GM20431 (cell line): ENCODE data around the gene NCL.
"Not testable (repeated sequence)": the region's sequence is repeated elsewhere in the genome, so short reads cannot be mapped to it uniquely, and the experiment has no call there.

ENCODE experiments used
- in situ Hi-C: fragments of 300-500 bp; cut with MseI, MboI; formaldehyde crosslinking; loops from one replicate; pipeline ENCODE4 v1.15.0; 2020; ENCODE audit warnings: low sequenced_read_pairs; ENCODE audit not compliant: unreplicated experiment

Gene NCL

DNA sequence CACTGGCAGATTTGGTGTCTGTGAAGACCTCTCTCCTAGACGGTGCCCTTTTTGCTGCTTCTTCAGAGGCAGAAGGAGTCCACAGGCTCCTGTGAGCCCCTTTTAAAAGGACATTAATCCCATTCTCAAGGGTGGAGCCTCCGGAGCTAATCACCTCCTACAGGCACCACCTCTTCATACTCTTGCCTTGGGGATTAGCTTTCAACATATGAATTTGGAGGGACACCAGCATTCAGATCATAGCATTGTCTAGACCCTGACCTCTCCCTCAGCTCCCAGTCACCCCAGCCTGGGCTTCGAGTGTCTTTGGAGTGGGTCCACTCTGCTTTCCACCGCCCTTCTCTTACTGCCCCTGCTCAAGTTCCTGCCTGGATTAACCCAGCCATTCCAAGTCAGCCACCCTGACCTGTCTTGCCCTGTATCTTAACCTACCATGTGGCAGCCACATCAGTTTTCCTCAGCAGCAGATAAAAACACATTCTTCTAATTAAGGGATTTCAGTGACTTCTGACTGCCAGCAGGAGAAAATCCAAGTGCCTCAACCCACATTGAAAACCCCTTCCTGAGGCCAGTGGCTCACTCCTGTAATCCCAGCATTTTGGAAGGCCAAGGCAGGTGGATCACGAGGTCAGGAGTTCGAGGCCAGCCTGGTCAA is 6.1 kb upstream of the NCL start:
- in situ Hi-C loops = no loop called here

DNA sequence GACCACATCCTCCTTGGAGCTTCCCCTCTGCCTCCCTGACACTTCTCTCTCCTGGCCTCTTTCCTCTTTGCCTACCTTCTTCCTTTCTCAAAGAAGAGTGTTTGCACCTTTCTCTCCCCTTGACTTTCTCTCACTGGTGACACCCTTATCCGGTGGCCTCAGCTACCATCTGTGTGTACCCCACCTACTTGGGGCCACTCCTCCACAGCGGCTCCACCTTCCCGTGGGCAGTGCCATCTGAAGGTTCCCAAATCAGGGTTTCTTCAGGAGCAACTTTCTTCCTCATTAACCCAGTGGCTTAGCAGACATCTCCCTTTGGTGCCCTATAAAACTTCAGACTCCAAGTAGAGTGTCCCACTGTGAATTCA is 5.3 kb upstream of the NCL start:
- in situ Hi-C loops = no loop called here

DNA sequence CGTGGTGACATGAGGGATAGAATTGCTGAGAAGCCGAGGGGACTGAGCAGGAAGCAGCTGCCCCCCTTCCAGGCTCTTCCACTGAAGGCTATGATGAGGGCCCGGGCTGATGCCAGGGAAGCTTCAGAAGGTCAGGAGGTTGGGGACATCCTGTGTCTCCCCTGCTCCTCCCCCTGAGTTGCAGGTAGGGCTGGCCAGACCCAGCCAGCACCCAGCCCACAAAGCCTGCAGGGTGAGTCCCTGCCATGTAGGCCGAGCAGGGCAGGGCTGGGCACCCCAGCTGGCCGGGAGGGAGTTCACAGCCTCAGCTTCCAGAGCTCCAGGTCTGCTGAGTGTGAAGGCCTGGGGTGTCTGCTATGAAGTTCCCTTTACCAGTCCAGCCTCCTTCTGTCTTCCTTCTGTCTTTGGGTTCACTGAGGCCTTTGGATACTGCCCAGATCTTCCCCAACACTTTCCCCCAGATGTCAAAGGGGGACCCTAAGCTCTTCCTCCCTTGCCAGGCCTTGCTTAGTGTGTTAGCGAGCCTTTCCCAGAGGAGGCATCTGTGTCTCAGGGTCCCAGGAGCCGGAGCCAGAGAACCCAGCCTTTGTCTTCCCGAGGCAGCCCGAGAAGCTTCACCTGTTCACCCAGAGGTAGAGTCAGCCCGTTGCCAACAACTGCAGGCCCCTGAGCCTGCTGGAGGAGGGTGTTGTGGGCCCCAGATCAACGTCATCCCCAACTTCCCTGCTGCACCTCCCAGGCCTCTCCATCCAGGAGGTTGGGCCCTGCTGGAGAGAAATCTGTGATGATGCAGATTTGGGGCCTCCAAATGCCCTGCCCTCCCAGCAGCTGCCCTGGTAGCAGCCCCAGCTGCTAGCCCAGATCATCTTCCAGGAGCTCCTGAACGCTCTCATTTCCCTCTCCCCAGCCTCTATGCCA is 3.6 kb upstream of the NCL start:
- in situ Hi-C loops = no loop called here

DNA sequence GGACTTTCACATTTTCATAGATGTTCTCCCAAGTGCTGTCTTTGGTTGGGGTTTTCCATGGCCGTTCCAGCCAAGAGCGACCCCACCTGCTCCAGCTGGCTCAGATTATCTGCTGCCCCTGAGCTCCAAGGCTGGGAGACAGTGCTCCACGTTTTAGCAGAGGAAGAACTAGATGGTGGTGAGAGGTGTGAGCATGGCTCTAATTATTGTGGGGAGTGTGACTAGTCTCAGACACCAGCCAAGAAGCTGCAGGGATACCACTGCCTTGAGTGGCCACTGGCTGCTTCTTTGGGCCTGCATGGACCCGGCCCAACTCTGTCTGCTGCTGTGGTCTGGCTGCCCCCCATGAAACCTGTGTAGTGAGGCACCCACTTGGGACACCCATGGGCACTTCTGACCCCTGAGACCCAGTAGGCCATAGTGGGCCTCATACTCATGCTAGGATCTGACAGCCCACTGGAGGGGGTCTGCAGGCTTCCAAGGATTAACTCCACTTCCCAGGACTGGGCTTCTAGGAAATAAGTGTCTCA is 2.8 kb upstream of the NCL start:
- in situ Hi-C loops = no loop called here

DNA sequence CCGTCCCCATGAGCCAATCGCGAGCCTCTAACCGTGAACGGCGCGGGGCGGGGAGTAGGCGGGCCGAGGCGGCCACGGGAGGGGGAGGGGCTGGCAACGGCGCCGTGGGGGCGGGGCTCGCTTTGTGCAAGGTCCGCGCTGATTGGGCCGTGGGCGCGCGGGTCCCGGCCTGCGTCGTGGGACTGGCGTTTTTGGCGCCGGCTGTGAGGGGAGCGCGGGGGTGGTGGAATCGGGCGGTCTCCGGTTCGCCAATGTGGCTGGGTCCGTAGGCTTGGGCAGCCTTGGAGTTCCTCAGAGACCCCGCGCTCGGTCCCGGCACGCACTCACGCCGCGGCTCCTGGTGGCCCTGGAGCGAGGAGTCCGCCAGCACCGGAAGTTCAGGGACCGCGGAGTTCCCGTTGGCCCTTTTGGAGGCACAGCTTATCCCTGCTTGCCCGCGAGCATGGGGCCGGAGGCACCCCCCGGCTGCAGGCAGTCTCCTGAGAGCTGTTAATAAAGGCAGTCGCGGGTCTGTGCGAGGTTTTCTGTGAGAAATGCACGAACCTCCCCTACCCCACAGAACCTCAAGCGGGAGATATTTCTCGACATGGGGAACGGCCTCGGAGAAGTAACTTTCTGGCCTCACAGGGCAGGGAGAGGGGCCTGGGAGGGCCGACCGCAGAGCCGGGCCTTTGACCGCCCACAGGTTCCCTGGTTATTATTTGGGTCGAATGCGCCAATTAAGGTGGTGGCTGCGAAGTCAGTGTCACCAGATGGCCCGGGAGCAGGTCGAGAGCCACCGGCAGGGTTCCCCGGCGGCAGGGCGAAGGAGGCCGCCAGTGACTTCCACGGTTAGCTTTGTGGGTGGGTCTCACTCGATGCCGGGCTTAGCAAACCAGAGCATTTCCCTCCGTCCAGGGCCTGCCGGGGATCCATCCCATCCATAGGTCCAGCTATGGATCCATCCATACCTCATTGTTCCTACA is 574 bp upstream of the NCL start:
- in situ Hi-C loops = no loop called here

DNA sequence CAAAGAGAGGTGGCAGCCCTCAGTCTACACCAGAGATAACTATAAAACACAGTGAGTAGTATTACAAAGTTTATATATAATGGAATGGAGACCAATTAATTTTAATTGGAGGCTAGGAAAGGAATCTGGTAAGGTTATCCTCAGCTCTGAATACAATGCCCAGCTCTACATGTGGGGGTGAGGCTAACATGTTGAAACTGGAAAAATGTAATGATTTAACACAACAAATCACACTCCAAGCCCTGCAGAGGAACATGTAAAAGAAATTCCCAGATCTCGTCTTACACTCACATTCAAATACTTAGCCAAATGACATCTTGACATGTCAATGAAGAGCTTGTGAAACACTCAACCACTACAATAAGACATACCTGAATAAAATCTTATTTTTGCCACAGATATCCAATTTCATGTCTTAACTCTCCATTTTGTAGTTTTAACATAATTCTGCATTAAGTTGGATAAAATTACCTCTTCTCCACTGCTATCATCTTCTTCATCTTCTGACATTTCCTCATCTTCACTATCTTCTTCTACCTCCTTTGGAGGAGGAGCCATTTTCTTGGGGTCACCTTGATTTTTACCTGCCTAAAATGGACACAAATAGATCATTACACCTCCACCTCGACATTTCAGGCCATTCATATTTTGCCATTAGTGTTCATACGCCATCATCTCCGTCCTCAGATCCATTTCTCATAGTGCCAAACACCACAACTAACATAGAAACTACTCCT is 1.4 kb downstream of the NCL start:
- in situ Hi-C loops = no loop called here

DNA sequence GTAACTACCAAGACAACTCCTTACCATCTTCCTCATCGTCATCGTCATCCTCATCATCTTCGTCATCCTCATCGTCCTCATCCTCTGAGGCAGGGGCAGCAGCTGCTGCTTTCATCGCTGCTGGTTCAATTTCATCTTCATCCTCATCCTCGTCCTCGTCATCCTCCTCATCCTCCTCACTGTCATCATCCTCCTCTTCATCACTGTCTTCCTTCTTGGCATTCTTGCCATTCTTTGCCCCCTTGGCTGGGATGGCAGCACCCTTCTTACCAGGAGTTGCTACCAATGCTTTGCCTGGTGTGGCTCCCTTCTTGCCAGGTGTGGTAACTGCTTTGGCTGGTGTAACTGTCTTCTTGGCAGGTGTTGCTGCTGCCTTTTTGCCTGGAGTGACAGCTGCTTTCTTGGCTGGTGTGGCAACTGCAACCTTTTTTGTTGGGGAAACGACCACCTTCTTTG is 2.7 kb downstream of the NCL start:
- in situ Hi-C loops = no loop called here

DNA sequence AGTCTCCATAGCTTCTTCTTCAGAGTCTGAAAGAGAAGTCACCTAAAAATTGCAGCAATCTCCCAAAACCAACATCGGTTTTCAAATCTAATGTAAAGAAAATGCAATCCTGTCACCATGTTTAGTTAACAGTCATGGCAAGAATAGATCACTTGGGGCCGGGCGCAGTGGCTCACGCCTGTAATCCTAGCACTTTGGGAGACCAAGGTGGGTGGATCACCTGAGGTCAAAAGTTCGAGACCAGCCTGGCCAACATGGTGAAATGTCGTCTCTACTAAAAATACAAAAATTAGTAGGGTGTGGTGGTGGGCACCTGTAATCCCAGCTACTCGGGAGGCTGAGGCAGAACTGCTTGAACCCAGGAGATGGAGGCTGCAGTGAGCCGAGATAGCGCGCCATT is 3.4 kb downstream of the NCL start:
- in situ Hi-C loops = not testable (repeated sequence)

DNA sequence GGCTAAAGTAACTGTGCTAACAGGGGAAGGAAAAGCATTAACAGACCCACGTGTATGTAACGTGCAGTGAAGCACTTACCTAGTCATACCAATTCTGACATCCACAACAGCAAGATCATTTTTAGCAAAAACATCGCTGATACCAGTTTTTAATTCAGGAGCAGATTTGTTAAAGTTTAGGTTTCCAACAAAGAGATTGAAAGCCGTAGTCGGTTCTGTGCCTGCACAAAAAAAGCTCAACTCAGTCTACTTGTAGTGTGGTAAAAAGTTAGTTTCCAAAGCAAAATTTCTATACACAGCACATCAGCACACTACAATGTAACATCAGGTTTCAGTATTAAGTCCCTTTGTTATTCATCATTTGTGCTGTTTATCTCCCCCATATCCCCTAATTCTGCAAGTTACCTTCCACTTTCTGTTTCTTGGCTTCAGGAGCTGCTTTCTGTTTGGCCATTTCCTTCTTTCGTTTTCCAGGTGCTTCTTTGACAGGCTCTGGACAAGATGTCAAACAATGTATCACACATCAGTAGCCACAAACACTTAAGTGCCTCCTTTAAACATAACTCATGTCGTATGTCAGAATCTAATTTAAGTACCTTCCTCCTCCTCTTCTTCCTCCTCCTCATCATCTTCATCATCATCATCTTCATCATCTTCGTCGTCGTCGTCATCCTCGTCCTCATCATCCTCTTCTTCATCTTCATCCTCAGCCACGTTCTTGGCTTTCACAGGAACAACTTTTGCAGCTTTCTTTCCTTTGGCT is 4.0 kb downstream of the NCL start:
- in situ Hi-C loops = no loop called here

DNA sequence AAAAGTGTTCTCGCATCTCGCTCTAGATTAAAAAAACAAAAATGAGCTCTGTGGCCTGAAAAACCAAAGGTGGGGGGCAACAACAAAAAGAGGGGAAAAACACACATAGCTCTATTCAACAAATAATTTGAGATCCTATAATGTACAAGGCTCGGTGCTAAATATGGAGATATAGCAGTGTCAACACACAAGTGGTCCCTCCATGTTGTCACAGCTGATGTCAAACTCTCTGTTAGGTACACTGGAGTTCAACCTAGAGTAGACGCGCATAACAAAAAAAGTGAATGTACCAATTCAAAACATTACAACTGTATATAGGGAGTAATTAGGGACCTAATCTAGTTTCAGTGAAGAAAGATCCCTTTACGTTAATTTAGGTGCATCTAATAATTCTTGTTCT is 5.9 kb downstream of the NCL start:
- in situ Hi-C loops = no loop called here

DNA sequence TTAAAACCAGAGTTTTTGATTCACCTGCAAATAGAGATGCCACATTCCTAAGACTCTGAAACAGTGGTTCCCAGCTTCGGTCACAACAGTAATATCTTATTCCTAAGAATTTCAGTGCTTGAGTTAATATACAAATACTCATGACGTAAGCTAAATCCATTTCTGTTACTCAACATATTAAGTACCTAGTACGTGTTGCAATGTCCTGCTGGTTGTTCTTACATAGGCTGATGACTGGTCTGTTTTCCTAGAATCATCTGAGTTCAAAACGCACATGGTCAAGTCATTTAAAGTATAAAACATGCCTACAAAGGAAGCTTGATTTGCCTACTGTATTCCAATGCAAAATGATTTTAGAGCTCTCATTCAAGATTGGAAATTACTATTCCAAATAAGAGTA is 7.2 kb downstream of the NCL start:
- in situ Hi-C loops = no loop called here

DNA sequence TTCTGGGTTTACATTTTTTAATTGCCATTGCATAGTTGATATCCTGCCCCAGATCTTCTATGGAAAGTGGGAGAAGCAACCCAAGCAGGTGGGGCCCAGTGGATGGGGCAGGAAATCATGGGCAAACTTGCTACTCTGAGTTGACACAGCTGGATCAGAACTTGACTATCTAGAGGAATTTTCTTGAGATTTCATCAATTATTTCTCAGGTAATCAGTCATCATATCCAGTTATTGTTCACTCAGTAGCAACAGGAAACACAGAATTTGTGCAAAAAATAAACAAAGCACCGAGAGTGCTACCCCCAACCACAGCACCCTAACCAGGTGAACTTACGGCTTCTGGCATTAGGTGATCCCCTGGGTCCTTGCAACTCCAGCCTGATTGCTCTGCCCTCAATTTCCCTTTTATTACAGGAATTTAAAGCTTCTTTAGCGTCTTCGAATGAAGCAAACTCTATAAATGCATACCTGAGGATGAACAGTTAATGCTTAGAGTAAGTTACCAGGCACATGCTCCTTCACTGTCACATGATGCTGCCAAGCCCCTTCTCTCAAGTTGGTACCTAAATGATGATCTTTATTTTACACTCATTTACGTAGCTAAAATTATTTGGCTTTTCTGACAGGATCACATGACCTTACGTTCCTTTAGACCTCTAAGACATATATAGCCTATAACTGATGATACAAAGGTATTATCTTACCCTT is 7.8 kb downstream of the NCL start:
- in situ Hi-C loops = no loop called here

DNA sequence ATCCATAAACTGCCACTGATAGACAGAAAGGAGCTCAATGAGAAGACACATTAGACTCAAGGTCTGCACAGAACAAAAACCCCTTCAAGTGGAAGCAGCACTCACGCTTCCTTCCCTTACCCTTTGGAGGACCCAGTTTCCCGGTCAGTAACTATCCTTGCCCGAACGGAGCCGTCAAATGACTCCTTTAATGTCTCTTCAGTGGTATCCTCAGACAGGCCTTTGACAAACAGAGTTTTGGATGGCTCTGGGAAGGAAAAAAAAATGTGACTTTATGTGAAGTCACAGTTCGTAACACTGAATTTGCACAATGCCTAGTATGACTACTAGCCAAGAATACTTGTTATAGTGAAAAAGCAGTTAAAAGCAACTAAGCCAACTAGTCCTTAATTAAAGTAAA is 8.4 kb downstream of the NCL start:
- in situ Hi-C loops = no loop called here

DNA sequence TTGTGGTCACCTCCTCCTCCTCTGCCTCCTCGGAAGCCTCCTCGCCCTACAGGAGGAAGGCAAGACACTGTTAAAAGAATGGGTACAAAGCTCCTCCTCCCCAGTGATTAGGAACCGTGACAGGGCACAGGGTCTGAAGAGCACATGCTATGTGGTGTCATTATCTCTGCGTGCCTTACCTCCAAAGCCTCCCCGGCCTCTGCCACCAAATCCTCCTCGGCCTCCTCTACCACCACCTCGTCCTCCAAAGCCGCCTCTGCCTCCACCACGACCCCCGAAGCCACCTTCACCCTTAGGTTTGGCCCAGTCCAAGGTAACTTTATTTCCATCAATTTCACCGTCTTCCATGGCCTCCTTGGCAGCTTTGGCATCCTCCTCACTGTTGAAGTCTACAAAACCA is 9.1 kb downstream of the NCL start:
- in situ Hi-C loops = no loop called here

DNA sequence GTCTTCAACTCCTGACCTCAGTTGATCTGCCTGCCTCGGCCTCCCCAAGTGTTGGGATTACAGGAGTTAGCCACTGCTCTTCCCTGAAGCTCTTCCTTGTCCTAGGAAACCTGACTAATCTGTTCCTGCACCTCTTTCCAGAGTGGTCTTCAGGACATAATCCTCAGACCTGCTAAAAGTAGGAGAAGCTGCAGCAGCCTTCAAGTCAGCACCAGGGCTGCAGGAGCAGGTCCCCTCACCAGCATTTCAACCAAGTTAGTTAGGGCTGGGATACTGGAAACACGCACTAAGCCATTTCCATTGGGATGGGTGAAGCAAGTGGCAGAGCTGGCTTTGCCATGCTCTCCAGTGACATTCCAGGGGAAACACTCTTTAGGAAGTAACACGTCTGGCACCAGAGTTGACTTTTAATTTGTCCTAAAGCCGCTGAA is 9.9 kb downstream of the NCL start:
- in situ Hi-C loops = no loop called here

DNA sequence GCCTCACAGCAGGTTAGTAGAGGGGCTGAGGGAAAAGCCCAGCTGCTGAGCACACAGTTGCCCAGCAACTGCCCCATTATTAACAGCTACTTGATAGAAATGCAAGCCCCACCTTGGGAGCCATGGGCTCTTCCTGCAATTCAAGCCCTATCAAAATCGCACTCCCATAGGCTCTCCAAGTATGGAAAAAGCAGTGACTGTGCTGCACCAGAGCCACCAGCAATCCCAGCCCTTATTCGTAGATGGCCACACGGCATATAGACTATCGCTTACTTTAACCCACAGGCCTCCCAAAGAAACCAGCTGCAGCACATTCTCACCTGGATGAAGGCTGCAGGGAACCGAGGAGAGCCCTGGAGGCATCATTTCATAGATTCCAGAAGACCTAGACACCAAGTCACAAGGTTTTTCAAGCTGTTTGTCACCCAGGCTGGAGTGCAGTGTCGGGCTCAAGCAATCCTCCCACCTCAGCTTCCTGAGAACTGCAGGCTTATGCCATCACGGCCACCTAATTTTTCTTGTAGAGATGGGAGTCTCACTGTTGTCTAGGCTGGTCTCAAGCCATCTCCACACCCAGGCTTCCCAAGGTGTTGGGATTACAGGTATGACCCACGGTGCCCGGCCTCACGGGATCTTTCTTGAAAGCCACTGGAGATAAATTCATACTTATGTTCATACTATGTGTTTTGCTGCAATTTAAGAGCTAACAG is 11.3 kb downstream of the NCL start:
- in situ Hi-C loops = no loop called here

DNA sequence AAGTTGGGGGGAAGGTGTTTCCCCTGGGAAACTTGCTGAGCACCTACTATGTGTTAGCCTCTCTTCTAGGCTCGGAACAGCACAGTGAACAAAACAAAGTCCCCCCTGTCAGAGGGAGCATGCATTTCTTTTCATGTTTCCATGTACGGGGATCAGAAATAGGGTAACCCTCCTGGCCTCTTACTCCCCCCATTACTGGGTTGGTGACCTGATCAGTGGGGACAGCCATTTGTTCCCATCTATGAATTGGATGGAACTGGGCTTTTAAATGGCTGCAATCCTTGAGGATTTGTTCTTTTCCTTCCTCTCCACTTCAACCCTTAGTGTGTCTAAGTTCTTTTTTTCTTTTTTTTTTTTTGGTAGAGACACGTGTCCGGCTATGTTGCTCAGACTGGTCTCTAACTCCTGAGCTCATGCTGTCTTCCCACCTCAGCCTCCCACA is 13.7 kb downstream of the NCL start:
- in situ Hi-C loops = no loop called here
